PFSK-1 (cell line): Measurements from ENCODE around the gene FER.

ENCODE experiments used
- POLR2AphosphoS5 ChIP-seq: IDR thresholded peaks from 2 replicates; pipeline ENCODE4 v1.6.1; 2012; ENCODE audit warnings: low read depth, mild to moderate bottlenecking, control low read depth, low read length, moderate library complexity
- REST ChIP-seq, 2 experiments: IDR thresholded peaks; 2 replicates each; pipeline versions ENCODE4 v1.6.1 to v1.8.0; 2011 to 2012; ENCODE audit warnings: low read depth in 2 of 2, low read length in 2 of 2, control low read depth in 1 of 2, inconsistent platforms in 1 of 2, mild to moderate bottlenecking in 1 of 2, moderate library complexity in 1 of 2; ENCODE audit not compliant: insufficient read depth in 1 of 2
- SIN3A ChIP-seq: IDR thresholded peaks from 2 replicates; pipeline ENCODE4 v1.6.1; 2012; ENCODE audit warnings: mild to moderate bottlenecking, low read length, moderate library complexity, borderline replicate concordance; ENCODE audit not compliant: insufficient read depth
- TAF1 ChIP-seq: IDR thresholded peaks from 2 replicates; pipeline ENCODE4 v1.6.1; 2012; ENCODE audit warnings: low read length, control low read depth, borderline replicate concordance; ENCODE audit not compliant: insufficient read depth

DNA sequence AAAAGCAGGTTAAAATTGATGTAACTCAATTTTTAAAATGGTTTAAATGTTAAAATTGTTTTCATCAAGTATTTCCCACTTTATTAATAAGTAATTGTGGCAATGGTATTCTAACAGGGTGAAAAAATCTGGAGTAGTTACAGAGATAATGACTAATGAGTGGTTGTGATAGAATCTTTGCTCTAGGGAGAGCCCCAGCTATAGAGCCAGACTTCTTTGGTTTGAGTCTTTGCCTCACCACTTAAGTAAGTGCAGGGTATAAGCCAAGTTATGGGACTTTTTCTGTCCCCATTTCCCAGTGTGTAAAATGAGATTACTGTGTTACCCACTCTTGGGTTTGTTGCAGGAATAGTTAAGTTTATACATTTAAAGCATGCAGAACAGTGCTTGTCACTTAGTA is 158.1 kb downstream of the FER start:
- no peak for TF ChIP-seq TAF1
- no peak for TF ChIP-seq POLR2AphosphoS5
- TF ChIP-seq SIN3A: no peak
- TF ChIP-seq REST (IDR thresholded peaks at IDR 0.05; ENCODE audit: insufficient read depth in 1 of 2, low read depth in 2 of 2, low read length in 2 of 2): no peak
